Measurements from ENCODE around the gene TTC39C. TPM values are rescaled to one million over a fixed set of nuclear protein-coding genes. Genes with fewer than 3 reads are reported as not detected.

TTC39C gene
- polyA plus RNA-seq, 3 donors = 4.3 to 29.5 (median 8.3) TPM

GRCh38 chr18:24015639-24016631 is 1.4 kb downstream of the TTC39C start:
- no peak for DNase-seq
- no peaks in the 10 kb centered on the region for H3K36me3 Mint-ChIP-seq
- Histone ChIP-seq H4K20me1 (ENCODE audit: insufficient read depth, low read length) (peaks cover 47% of the 10 kb centered on the region), H2AFZ (ENCODE audit: insufficient read depth, low read depth, low read length, poor library complexity, severe bottlenecking) (peak overlapping the region; percentile 82), H3K36me3 (replicated peaks in 1 of 2; ENCODE audit: control insufficient read depth in 1 of 2, insufficient read depth in 2 of 2, low read length in 2 of 2) (no peaks in the 10 kb centered on the region), H3K79me2 (ENCODE audit: insufficient read depth, low read length) (peaks cover 72% of the 10 kb centered on the region), H3K27me3 (ENCODE audit: control insufficient read depth in 2 of 2, insufficient read depth in 2 of 2, low read length in 2 of 2) (no peaks in the 10 kb centered on the region), H3K27ac (ENCODE audit: low read depth in 1 of 2, low read length in 2 of 2) (peak overlapping the region in 1 of 2 donors; percentile 91), H3K9me3 (replicated peaks in 1 of 2; ENCODE audit: control insufficient read depth in 1 of 2, insufficient read depth in 1 of 2, low read length in 2 of 2) (no peaks in the 10 kb centered on the region), H3K4me2 (replicated peaks; ENCODE audit: extremely low read depth, low read length, poor library complexity, severe bottlenecking) (peak overlapping the region; percentile 86), H3K4me1 (ENCODE audit: control insufficient read depth in 1 of 2, insufficient read depth in 2 of 2, low read length in 2 of 2) (peaks cover 76 to 80% of the 10 kb centered on the region in 2 donors), H3K4me3 (replicated peaks in 1 of 3; ENCODE audit: low read depth in 2 of 3, low read length in 3 of 3) (peak overlapping the region; percentile 69 to 88 (median 82)), H3K9ac (ENCODE audit: insufficient read depth, low read length, poor library complexity, severe bottlenecking) (peak overlapping the region; percentile 89)
- H3K9me3 Mint-ChIP-seq = no peaks in the 10 kb centered on the region
- H3K27me3 Mint-ChIP-seq (ENCODE audit: low read depth in 3 of 3) = no peaks in the 10 kb centered on the region
- peak overlapping the region in 5 of 7 donors; percentile 65 to 85 (median 76) for H3K27ac Mint-ChIP-seq
- no peak for TF ChIP-seq CTCF (IDR thresholded peaks at IDR 0.05)
- 38% methylated on average over 8 of the region's 17 CpGs for WGBS (ENCODE audit: insufficient coverage)
- peaks cover 79% of the 10 kb centered on the region for H3K4me1 Mint-ChIP-seq
- H3K4me3 Mint-ChIP-seq = peak overlapping the region; percentile 95
- intact Hi-C loops (cut with micrococcal nuclease) = loop anchor here in 1 of 2 donors (10.0 kb wide), 1 partner anchor 99 kb away; no protein-coding TSS in a partner anchor

DNA sequence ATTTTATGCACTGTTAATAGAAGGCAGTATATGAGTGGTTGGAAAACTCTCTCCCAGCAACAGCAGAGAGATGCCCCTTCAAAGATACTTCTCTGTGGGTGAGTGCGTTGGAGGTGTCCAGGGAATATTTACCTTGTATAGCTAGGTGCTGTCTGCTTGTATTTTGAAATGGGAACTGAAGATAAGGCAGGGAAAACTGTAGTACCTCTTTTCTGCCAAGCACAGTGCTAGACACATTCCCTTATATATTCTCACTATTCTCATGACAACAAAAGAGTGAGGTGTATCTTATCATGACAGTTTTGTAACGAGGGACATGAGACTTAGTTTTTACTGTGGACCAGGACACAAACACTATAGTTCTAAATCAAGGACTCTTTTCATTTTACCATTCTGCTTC is 2.1 kb downstream of the TTC39C start:
- intact Hi-C loops (cut with micrococcal nuclease) = loop anchor here in 1 of 2 donors (10.0 kb wide), 1 partner anchor 98 kb away; no protein-coding TSS in a partner anchor
- Mint-ChIP-seq H3K27me3 (ENCODE audit: low read depth in 3 of 3) (no peaks in the 10 kb centered on the region), H3K36me3 (no peaks in the 10 kb centered on the region), H3K9me3 (no peaks in the 10 kb centered on the region), H3K4me3 (peak overlapping the region; percentile 25 to 95), H3K4me1 (peaks cover 79% of the 10 kb centered on the region), H3K27ac (no peak overlapping the region)
- peak in 2 of 3 donors; percentile 40 to 48 for DNase-seq
- TF ChIP-seq CTCF (IDR thresholded peaks at IDR 0.05) = peak; percentile 66
- Histone ChIP-seq H3K27ac (ENCODE audit: low read depth in 1 of 2, low read length in 2 of 2) (peak overlapping the region in 1 of 2 donors; percentile 8), H3K4me1 (ENCODE audit: control insufficient read depth in 1 of 2, insufficient read depth in 2 of 2, low read length in 2 of 2) (peaks cover 76 to 80% of the 10 kb centered on the region in 2 donors), H4K20me1 (ENCODE audit: insufficient read depth, low read length) (peaks cover 54% of the 10 kb centered on the region), H3K4me3 (replicated peaks in 1 of 3; ENCODE audit: low read depth in 2 of 3, low read length in 3 of 3) (peak overlapping the region in 1 of 3 experiments; percentile 82), H3K79me2 (ENCODE audit: insufficient read depth, low read length) (peaks cover 80% of the 10 kb centered on the region), H3K4me2 (replicated peaks; ENCODE audit: extremely low read depth, low read length, poor library complexity, severe bottlenecking) (peak overlapping the region; percentile 86), H3K9ac (ENCODE audit: insufficient read depth, low read length, poor library complexity, severe bottlenecking) (no peak overlapping the region), H3K27me3 (ENCODE audit: control insufficient read depth in 2 of 2, insufficient read depth in 2 of 2, low read length in 2 of 2) (no peaks in the 10 kb centered on the region), H3K9me3 (replicated peaks in 1 of 2; ENCODE audit: control insufficient read depth in 1 of 2, insufficient read depth in 1 of 2, low read length in 2 of 2) (no peaks in the 10 kb centered on the region), H3K36me3 (replicated peaks in 1 of 2; ENCODE audit: control insufficient read depth in 1 of 2, insufficient read depth in 2 of 2, low read length in 2 of 2) (no peaks in the 10 kb centered on the region), H2AFZ (ENCODE audit: insufficient read depth, low read depth, low read length, poor library complexity, severe bottlenecking) (no peak overlapping the region)
- WGBS (ENCODE audit: insufficient coverage) = no CpG with 5 or more reads among the region's 2 CpGs

Measured in CD14-positive monocyte (primary cell).